Measurements from ENCODE around the gene CRACR2A. TPM values are rescaled to one million over a fixed set of nuclear protein-coding genes. Genes with fewer than 3 reads are reported as not detected.

The CRACR2A gene
- total and polyA plus RNA-seq, 2 of the 8 experiments (the other 6 are each of a cell fraction or from before 2014, with no cell fraction given), result 0.85 to 3.2 TPM

DNA sequence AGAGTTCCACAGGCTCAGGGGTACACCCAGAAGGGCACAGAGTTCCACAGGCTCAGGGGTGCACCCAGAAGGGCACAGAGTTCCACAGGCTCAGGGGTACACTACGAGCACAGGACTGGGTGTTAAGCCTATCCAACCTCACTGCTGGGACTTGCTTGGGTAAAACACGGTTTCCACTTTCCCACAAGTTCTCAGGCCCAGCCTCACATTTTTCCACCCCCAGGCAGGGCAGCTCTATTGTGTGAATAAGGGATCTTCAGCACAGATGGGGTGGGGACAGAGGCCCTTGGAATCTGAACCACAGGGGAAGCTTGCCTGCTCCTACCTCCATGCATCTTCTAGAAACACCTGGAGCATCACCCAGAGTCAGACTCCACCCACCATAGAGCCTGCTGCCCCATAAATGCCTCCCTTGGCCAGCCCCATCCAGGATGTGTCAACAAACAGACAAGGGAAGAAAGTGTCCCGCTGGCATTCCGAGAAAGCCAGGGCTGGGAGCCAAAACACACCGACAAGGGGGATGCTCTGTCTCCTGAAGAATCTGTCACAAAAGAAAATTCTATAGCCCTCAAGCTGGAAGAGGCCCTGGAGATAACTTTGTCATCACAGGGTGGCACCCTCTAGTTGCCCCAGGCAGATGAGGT is 4.8 kb downstream of the CRACR2A start:
- ChIA-PET POLR2A (ENCODE audit: partially characterized antibody) (interaction anchor here (0.7 kb wide), 1 partner anchor 41 kb away, joined by 3 read pairs; no protein-coding TSS in a partner anchor), CTCF (ENCODE audit: partially characterized antibody) (interaction anchor here (0.8 to 2.0 kb wide), 3 partner anchors 29 to 448 kb away, joined by 3 to 5 read pairs (median 4); no protein-coding TSS in a partner anchor)
- H3K79me1 ChIP-seq (ENCODE audit: low read depth, low read length), result no peaks in the 10 kb centered on the region
- H4K8ac ChIP-seq (ENCODE audit: extremely low read depth, insufficient read depth, low read length), result no peak overlapping the region
- H3K4me3 ChIP-seq (ENCODE audit: extremely low read depth in 1 of 4, insufficient read depth in 2 of 4, low read depth in 3 of 4, low read length in 4 of 4), result no peak overlapping the region
- peaks cover 0 to 12% (median 11%) of the 10 kb centered on the region in 4 experiments; a peak in 6 of 7 replicates for H3K27me3 ChIP-seq (replicated peaks in 1 of 4; ENCODE audit: control insufficient read depth in 3 of 4, extremely low read depth in 1 of 4, insufficient read depth in 3 of 4, low read length in 3 of 4)
- DNase-seq (ENCODE audit: low read depth in 1 of 2, low spot score in 2 of 2) (peak in 1 of 2 experiments; percentile 17), FAIRE-seq (no peak)
- no peak overlapping the region for H4K91ac ChIP-seq (replicated peaks; ENCODE audit: insufficient read length, low read length)
- no peak overlapping the region for H2BK20ac ChIP-seq (ENCODE audit: low read length)
- H2AK5ac ChIP-seq (ENCODE audit: low read depth, low read length), result no peak overlapping the region
- H2AFZ ChIP-seq (ENCODE audit: low read length), result no peak overlapping the region
- no peaks in the 10 kb centered on the region for H3K79me2 ChIP-seq (ENCODE audit: control insufficient read depth in 1 of 2, insufficient read depth in 2 of 2, low read length in 2 of 2)
- no peak overlapping the region for H3K9ac ChIP-seq (replicated peaks in 1 of 4; ENCODE audit: extremely low read depth in 1 of 4, low read depth in 3 of 4, low read length in 3 of 4)
- no peak overlapping the region for H2BK15ac ChIP-seq (ENCODE audit: low read length)
- H3K4me2 ChIP-seq (ENCODE audit: insufficient read depth in 1 of 2, low read depth in 2 of 2, low read length in 2 of 2), result no peak overlapping the region
- no peak overlapping the region for H3K14ac ChIP-seq (ENCODE audit: insufficient read length)
- no peak overlapping the region for H4K5ac ChIP-seq (ENCODE audit: insufficient read length, low read depth, low read length)
- H2BK5ac ChIP-seq (ENCODE audit: low read depth, low read length), result no peak overlapping the region
- no peaks in the 10 kb centered on the region for H3K36me3 ChIP-seq (ENCODE audit: control insufficient read depth in 2 of 4, insufficient read depth in 4 of 4, low read length in 3 of 4)
- H3K9me3 ChIP-seq (ENCODE audit: insufficient read depth in 2 of 2, low read depth in 1 of 2, low read length in 1 of 2), result no peaks in the 10 kb centered on the region
- H4K20me1 ChIP-seq (replicated peaks in 1 of 2; ENCODE audit: control insufficient read depth in 1 of 2, insufficient read depth in 2 of 2, low read length in 2 of 2), result no peaks in the 10 kb centered on the region
- no peak overlapping the region for H3K18ac ChIP-seq (ENCODE audit: extremely low read depth, low read length)
- H3K23ac ChIP-seq (ENCODE audit: insufficient read length), result no peak overlapping the region
- H2BK120ac ChIP-seq (replicated peaks; ENCODE audit: low read depth, low read length), result no peak overlapping the region
- H2BK12ac ChIP-seq (ENCODE audit: low read depth, low read length), result no peak overlapping the region
- H3K27ac ChIP-seq (ENCODE audit: low read depth, low read length), result no peak overlapping the region
- H3K4ac ChIP-seq (replicated peaks; ENCODE audit: insufficient read length, low read depth, low read length), result no peak overlapping the region
- 83% methylated on average over 5 of the region's 5 CpGs; no CpG with 5 or more reads in 1 of the 2 experiments for WGBS, 2 experiments (ENCODE audit: extremely low coverage in 1 of 2, insufficient coverage in 1 of 2, insufficient read length in 1 of 2, insufficient replicate concordance in 2 of 2, low coverage in 1 of 2, low lambda C conversion rate in 2 of 2, missing lambda C conversion rate in 1 of 2)
- H3K56ac ChIP-seq (replicated peaks; ENCODE audit: insufficient read length, low read depth, low read length), result no peak overlapping the region
- no peaks in the 10 kb centered on the region; the same call in 1 of the 2 replicates for H3K23me2 ChIP-seq (ENCODE audit: low read depth, low read length)
- peaks cover 0 to 4% (median 1%) of the 10 kb centered on the region in 4 experiments; a peak in 4 of 7 replicates for H3K4me1 ChIP-seq (replicated peaks in 1 of 4; ENCODE audit: control insufficient read depth in 3 of 4, insufficient read depth in 4 of 4, low read length in 3 of 4)
- no peak for TF ChIP-seq RAD21 (IDR thresholded peaks at IDR 0.05 in 1 of 2, conservative IDR thresholded peaks at IDR 0.05 in 1 of 2; ENCODE audit: low read depth in 2 of 2, low read length in 2 of 2)
- TF ChIP-seq KDM1A (IDR thresholded peaks at IDR 0.05; ENCODE audit: borderline replicate concordance, low read length), result no peak
- no peak for TF ChIP-seq NANOG (IDR thresholded peaks at IDR 0.05; ENCODE audit: insufficient read depth, low read depth, low read length, poor library complexity, severe bottlenecking)
- TF ChIP-seq, protein P1, sequence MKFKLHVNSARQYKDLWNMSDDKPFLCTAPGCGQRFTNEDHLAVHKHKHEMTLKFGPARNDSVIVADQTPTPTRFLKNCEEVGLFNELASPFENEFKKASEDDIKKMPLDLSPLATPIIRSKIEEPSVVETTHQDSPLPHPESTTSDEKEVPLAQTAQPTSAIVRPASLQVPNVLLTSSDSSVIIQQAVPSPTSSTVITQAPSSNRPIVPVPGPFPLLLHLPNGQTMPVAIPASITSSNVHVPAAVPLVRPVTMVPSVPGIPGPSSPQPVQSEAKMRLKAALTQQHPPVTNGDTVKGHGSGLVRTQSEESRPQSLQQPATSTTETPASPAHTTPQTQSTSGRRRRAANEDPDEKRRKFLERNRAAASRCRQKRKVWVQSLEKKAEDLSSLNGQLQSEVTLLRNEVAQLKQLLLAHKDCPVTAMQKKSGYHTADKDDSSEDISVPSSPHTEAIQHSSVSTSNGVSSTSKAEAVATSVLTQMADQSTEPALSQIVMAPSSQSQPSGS (IDR thresholded peaks at IDR 0.05; ENCODE audit: low read length), result no peak
- no peak for TF ChIP-seq POU5F1 (IDR thresholded peaks at IDR 0.05; ENCODE audit: low read depth, low read length)
